ENCODE results near the gene PDE4A.
"Not testable (repeated sequence)": the region's sequence is repeated elsewhere in the genome, so short reads cannot be mapped to it uniquely, and the experiment has no call there.

Gene PDE4A

GRCh38 chr19:10420444-10421239 lies at the start of gene PDE4A:
Gene PDE4A (plus strand): TSS chr19:10420538. CDS start chr19:10420765, 227 bp downstream.
- peak; percentile 23 for DNase-seq

DNA sequence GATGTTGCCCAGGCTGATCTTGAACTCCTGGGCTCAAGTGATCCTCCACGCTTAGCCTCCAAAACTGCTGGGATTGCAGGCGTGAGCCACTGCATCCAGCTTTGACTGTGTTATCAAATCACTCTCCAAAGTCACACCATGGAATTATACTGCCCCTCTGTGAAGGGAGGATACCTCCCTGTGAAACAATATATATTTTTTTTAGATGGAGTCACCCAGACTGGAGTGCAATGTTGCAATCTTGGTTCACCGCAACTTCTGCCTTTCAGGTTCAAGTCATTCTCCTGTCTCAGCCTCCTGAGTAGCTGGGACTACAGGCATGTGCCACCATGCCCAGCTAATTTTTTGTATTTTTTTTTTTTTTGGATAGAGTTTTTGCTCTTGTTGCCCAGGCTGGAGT lies 47.6 kb upstream of the PDE4A start:
- DNase-seq: no peak

DNA sequence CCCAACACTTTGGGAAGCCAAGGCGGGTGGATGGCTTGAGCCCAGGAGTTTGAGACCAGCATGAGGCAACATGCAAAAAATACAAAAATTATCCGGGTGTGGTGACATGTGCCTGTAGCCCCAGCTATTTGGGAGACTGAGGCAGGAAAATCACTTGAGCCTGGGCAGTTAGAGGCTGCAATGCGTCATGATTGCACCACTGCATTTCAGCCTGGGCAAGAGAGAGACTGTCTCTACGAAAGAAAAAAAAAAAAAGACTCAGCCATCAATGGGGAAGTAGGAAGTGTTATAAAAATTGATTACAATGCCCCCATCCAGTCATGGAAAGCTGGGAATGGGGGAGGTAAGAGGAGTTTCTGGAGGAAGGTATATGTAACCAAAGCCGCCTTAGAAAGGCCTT lies 45.4 kb upstream of the PDE4A start:
- DNase-seq: no peak

GRCh38 chr19:10377140-10377640 lies 43.1 kb upstream of the PDE4A start:
- DNase-seq: not testable (repeated sequence)

DNA sequence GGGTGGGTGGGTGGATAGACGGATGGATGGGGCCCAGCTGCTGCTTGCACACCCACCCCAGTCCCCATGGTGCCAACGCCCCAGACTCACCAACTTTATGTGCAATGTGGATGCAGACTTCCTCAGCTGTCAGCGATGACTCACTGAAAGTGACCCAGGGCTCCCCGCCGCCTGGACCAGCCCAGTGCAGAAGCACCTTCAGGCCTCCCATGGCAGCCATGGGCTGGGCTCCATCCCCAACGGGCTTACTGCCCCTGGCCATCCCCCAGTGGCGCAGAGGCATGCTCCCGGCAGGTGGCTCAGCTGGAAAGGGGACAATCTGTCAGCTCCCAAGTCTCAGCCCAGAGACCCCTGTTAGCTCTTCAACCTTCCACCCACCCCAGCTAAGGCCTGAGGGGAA lies 42.2 kb upstream of the PDE4A start:
- no peak for DNase-seq

DNA sequence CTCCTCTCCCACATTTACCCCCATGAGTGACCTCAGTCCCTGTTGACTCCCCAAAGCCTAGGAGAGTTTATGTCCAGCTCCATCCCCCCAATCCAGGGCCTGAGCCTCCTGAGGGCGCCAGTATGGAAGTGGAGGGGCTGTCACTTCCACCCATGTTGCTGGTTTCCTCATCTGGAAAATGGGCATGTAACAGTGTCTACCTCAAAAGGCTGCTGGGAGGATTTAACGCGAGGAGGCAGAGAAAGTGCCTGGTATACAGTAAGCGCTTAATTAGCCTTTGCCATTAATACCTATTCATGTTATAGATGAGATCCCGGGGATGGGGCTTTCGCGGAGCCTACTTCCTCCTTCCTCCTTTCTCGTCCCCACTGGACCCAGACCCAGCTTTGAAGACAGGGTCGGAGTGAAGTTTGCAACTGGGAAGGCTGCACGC lies 40.4 kb upstream of the PDE4A start:
- DNase-seq: no peak

- peak; percentile 98 for DNase-seq
Observed at GRCh38 chr19:10380313-10381102, 39.8 kb upstream of the PDE4A start, which contains the start of gene TYK2. Gene TYK2 (minus strand): TSS chr19:10380572. CDS start chr19:10378406, 2,166 bp downstream.

DNA sequence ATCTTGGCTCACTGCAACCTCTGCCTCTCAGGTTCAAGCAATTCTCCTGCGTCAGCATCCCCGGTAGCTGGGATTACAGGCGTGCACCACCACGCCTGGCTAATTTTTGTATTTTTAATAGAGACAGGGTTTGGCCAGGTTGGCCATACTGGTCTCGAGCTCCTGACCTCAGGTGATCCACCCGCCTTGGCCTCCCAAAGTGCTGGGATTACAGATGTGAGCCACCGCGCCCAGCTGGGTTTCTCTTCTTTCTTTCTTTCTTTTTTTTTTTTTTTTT lies 37.2 kb upstream of the PDE4A start:
- DNase-seq: not testable (repeated sequence)

DNA sequence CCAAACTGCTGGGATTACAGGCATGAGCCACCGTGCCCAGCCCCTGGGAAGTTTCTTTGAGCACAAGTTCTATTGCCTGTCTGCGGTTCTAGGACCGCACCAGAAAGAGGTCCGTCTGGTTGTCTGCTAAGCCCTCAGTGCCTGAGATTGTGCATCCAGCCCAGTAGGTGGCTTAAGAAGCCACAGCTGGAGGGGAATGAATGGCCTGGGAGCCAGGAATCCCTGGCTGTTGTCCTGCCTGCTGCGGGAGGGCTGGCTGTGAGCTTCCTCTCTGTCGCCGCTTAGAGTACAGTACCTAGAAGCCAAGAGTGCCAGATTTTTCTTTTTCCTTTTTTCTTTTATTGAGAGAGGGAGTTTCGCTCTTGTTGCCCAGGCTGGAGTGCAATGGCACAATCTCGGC lies 35.8 kb upstream of the PDE4A start:
- DNase-seq: no peak

GRCh38 chr19:10388957-10389356 lies 31.4 kb upstream of the PDE4A start:
- DNase-seq: peak; percentile 75

DNA sequence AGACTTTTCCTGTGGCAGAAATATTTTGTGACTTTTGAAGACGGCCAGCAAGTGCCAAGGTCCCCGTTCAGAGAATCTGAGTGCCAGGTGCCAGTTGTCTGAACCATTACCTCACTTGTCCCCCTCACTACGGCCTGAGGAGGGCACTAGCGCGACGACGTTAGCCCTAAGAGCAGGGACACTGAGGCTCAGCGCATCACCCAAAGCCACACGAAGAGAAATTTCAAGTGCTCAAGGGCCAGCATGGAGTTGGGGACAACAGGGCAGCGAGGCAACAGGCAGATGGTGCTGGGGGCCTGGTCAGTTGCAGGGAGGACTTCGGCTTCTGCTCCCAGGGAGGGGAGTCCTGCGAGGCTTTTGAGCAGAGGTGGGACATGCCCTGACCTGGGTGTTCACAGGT lies 30.5 kb upstream of the PDE4A start:
- no peak for DNase-seq

DNA sequence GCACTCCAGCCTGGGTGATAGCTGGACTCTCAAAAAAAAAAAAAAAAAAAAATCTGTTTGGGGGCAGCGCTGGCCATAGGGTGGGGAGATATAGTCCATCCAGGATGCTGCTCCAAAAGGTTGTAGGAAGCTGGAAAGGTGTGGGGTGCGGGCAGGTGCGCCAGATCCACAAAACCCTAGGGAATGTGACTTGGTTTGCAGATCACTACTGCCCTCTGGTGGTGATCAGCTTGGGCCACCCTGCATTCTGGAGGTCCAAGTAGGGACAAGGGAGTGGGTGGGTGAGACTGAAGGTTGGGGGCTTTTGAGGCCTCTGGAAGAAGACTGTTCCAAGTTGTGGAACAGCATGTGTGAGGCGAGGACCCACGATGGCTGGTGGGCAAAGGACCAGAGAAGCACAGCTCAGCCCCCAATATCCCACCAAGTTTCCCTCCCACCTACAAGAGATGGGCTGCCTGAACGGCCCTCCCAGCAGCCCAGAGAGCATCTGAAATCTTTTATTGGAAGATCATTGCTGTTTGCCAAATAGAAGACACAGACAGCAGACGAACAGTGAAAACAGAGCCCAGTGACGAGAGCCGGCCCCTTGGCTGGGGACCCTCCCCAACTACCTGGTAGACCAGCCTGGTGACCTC lies 29.6 kb upstream of the PDE4A start:
- peak; percentile 68 for DNase-seq

GRCh38 chr19:10392120-10392519 lies 28.2 kb upstream of the PDE4A start:
- no peak for DNase-seq

- DNase-seq: no peak
Observed at GRCh38 chr19:10393137-10393536, 27.2 kb upstream of the PDE4A start.

DNA sequence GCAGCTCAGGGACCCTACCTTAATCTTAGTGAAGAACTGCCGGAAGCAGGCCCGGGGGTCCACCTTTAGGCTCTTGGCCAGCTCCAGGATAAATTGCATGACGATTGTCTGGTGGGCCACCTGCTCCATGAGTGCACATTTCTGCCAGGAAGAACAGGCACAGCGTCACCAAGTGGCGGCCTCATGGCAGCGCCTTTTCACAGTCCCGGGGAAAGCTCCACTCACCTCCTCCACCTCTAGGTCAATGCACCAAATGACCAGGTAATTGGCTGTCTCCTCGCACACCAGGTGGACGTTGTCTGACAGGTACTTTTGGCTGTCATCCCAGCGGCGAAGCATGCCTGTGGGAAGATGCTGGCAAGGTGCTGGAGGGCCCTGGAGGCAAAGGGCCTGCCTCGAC lies 25.3 kb upstream of the PDE4A start:
- no peak for DNase-seq

DNA sequence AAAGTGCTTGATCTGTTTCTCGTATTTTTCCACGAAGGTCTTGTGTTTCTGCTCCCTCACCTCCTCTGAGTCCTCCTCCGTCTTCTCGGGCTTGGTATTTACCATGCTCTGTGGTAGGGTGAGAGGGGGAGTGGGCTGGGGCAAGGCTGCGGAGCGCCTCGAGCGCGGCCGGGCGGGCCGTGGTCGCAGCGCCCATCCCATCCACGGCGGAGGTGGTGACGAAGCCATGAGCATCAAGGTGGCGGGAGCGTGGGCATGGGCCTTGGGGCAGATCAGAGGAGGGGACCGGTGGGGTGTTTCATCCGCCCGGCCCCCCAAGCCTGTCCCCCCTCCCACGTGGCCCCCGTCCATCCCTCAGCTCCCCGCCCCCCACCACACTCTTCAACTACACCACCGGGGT lies 24.9 kb upstream of the PDE4A start:
- no peak for DNase-seq

DNA sequence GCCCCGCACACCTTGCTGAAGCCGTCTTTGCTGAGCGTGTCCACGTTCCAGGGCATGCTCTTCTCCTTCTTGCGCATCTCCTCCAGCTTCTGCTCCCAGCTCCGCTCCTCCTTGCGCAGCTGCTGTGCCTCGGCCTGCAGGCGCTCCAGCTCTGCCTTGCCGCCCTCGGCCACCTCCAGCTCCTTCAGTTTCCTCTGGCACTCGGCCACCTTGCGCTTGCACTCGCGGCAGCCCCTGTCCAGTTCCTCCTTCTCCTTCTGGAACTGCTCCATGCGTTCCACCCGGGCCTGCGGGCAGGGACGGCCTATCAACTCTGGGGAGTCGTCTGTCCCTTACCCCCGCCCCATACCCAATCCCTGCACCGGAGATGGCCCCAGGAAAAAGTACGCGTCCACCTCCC lies 24.4 kb upstream of the PDE4A start:
- DNase-seq: no peak

DNA sequence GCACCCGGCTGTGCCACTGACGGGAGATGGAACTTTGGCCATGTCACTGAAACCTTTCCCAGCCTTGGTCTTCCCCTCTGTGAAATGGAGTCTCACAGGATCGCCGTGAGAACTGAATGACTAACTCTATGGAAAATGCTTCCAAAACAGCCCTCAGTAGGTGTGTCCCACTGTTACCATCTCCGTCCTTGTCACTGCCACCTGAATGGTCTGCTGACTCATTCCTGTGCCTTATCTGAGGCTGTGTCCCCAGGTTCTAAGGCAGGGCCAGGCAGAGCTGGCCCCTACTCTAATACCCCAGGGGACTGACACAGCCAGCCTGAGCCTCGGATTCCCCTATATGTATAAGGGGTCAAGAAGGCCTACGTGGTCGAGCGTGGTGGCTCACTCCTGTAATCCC lies 21.5 kb upstream of the PDE4A start:
- DNase-seq: no peak

- not testable (repeated sequence) for DNase-seq
Observed at GRCh38 chr19:10399340-10399739, 21.0 kb upstream of the PDE4A start.

GRCh38 chr19:10399878-10400277 lies 20.5 kb upstream of the PDE4A start:
- no peak for DNase-seq

GRCh38 chr19:10402441-10403038 lies 17.8 kb upstream of the PDE4A start:
- peak; percentile 17 for DNase-seq

DNA sequence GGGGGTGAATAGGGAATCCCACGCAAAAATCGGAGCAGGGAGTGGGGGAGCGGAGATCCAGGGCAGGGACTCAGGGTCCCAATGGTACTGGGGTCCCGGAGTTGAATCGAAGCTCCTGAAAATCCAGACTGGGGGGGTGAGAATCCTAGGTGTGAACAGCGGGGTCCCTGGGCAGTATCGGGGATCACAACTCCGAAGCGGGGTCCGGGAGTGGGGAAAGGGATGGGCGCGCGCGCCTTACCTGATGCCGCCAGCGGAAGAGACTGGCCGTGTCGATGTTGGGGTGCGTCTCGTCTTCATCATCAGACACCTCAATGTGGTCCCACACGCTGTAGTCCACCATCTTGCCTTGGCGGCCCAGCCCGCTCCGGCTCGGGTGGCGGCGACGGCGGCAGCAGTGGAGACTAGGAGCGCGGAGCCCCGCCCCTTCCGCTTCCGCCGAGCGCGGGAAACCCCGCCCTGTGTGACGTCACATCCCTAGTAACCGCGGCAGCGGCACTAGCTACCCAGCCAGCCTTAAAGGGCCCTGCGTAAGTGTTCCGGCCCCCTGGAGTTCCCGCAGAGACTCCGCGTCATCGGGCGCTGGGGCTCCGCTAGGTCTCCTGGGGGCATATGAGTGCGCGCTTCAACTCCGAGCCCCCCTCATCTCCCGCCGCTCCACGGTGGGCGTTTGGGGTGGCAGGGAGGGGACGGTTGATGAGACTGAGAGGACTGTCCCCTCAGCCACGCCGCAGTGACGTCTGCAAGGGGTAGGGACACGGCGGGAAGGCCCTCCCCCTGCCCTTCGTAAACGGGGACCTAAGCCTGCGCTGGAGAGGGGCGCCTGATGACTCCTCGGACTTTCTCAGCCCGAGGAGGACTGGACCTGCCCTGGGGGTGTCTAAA lies 17.0 kb upstream of the PDE4A start, which contains the start of gene CDC37:
TSS of gene CDC37 (minus strand) at position 406 of the 885 bp plus-strand sequence. CDS start at position 343, 63 bp downstream.
- peak; percentile 96 for DNase-seq

Data from COR-L47 (cell line).